HCT116 (cell line): Measurements from ENCODE around the gene ADK.

Experiments
- ATF3 ChIP-seq: IDR thresholded peaks from 2 replicates; pipeline ENCODE4 v1.6.1; 2012
- CBX3 ChIP-seq: IDR thresholded peaks from 2 replicates; pipeline ENCODE4 v1.6.1; 2012; ENCODE audit warnings: low read depth
- CEBPB ChIP-seq: IDR thresholded peaks from 2 replicates; pipeline ENCODE4 v1.6.1; 2012; ENCODE audit warnings: low read depth
- CTCF ChIP-seq, 3 experiments: fragments of 200-600 bp in 1 of 3; sonication (generic) in 1 of 3; IDR thresholded peaks in 2 of 3; conservative IDR thresholded peaks in 1 of 3; 2 replicates each; pipeline ENCODE4 v1.5.1; 2012 to 2017; ENCODE audit warnings: low read depth in 2 of 3, low read length in 2 of 3, antibody characterized with exemption in 1 of 3, borderline replicate concordance in 1 of 3, control low read depth in 1 of 3, mild to moderate bottlenecking in 1 of 3, mixed read lengths in 1 of 3, mixed run types in 1 of 3, moderate library complexity in 1 of 3; ENCODE audit not compliant: insufficient read depth in 1 of 3
- EZH2 ChIP-seq: fragments of 200-600 bp; sonication (generic); IDR thresholded peaks from 2 replicates; pipeline ENCODE4 v1.6.1; 2017; ENCODE audit warnings: antibody characterized with exemption, mixed run types
- MAX ChIP-seq: IDR thresholded peaks from 2 replicates; pipeline ENCODE4 v1.6.1; 2012
- POLR2A ChIP-seq: IDR thresholded peaks from 2 replicates; pipeline ENCODE4 v1.7.0; 2011; ENCODE audit warnings: borderline replicate concordance; ENCODE audit not compliant: insufficient read depth, insufficient read length; ENCODE audit errors: extremely low read depth
- POLR2AphosphoS5 ChIP-seq: IDR thresholded peaks from 2 replicates; pipeline ENCODE4 v1.6.1; 2011; ENCODE audit warnings: mild to moderate bottlenecking, low read depth, low read length, moderate library complexity
- RAD21 ChIP-seq: IDR thresholded peaks from 2 replicates; pipeline ENCODE4 v1.6.1; 2012; ENCODE audit warnings: low read depth, mild to moderate bottlenecking
- REST ChIP-seq: IDR thresholded peaks from 2 replicates; pipeline ENCODE4 v1.6.1; 2012; ENCODE audit warnings: low read depth
- SP1 ChIP-seq: IDR thresholded peaks from 2 replicates; pipeline ENCODE4 v1.6.1; 2012; ENCODE audit warnings: low read depth
- SRF ChIP-seq: IDR thresholded peaks from 2 replicates; pipeline ENCODE4 v1.6.1; 2012; ENCODE audit warnings: low read depth
- YY1 ChIP-seq: IDR thresholded peaks from 2 replicates; pipeline ENCODE4 v1.6.1; 2011; ENCODE audit warnings: low read length, low read depth, moderate library complexity, mild to moderate bottlenecking; ENCODE audit not compliant: insufficient replicate concordance; ENCODE audit errors: extremely low read depth
- ZFX ChIP-seq: fragments of 450-650 bp; IDR thresholded peaks from 2 replicates; pipeline ENCODE4 v1.6.1; 2017

- TF ChIP-seq CTCF (IDR thresholded peaks at IDR 0.05 in 2 of 3, conservative IDR thresholded peaks at IDR 0.05 in 1 of 3; ENCODE audit: borderline replicate concordance in 1 of 3, insufficient read depth in 1 of 3, low read depth in 2 of 3, low read length in 2 of 3) (no peak), CEBPB (no peak), POLR2AphosphoS5 (peak; percentile 64), POLR2A (peak; percentile 48), REST (no peak), EZH2 (no peak), CBX3 (no peak), MAX (no peak), RAD21 (no peak), ATF3 (no peak), ZFX (peak; percentile 78), SP1 (no peak), SRF (no peak; the same call in 1 of the 2 replicates), YY1 (peak; percentile 26)
Measured at GRCh38 chr10:74150204-74150989, 624 bp upstream of the ADK start, which contains the start of gene AP3M1.
